ENCODE measurements around the gene MYLK2.

The MYLK2 gene

DNA sequence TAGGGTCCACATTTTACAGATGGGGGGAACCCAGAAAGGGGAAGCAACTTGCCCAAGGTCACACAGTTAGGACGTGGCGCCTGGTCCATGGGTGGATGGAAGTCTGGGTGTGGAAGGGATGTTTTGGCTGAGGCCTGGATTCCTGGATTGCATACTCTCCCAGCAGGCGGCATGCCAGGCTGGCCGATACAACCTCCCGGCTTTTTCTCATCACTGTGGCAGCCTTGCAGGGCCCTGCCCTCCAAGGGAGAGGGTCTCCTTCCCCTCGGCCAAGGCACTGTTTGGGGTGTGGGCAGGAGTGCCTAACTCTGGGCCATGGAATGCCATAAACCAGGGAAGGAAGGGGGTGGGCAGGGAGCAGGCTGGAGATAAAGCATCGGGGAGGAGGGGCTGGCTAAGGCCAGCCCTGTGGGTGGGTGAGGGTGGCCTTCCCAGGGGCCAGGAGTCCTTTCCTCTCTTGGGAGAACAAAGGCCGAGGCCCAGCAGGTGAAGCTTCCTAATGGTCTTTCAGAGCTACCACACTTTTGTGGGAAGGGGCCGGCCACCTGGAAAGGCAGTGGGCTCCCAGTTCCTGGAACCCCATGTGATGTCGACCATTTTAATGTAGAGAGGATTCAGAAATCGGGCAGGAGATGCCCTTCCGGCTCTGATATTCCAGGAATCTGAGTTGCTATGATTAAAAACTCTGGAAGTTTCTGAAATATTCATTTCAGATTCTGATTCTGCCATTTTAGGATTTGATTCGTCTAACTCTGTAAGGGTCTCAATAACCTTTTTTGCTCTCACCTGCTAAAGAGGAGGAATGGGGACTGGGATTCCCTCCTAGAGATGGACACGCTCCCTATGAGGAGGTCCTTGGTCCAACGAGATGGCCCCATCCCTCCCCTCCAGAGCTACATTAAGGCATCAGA is 22.0 kb downstream of the MYLK2 start:
- Histone ChIP-seq H3K27me3 (ENCODE audit: control insufficient read depth in 5 of 5, insufficient read depth in 4 of 5, low read length in 5 of 5) (peaks cover 0 to 3% (median 0%) of the 10 kb centered on the region in 5 donors), H3K36me3 (ENCODE audit: control insufficient read depth in 5 of 5, insufficient read depth in 5 of 5, low read length in 5 of 5) (no peaks in the 10 kb centered on the region), H3K9me3 (ENCODE audit: control insufficient read depth in 5 of 5, low read length in 5 of 5) (no peaks in the 10 kb centered on the region), H3K9ac (ENCODE audit: low read length in 5 of 5) (no peak overlapping the region), H3K27ac (ENCODE audit: low read depth, low read length) (no peak overlapping the region), H3K4me3 (ENCODE audit: low read depth in 1 of 5, low read length in 5 of 5) (no peak overlapping the region), H3K4me1 (ENCODE audit: control insufficient read depth in 5 of 5, insufficient read depth in 5 of 5, low read length in 5 of 5) (peaks cover 15 to 52% (median 46%) of the 10 kb centered on the region in 5 donors)

DNA sequence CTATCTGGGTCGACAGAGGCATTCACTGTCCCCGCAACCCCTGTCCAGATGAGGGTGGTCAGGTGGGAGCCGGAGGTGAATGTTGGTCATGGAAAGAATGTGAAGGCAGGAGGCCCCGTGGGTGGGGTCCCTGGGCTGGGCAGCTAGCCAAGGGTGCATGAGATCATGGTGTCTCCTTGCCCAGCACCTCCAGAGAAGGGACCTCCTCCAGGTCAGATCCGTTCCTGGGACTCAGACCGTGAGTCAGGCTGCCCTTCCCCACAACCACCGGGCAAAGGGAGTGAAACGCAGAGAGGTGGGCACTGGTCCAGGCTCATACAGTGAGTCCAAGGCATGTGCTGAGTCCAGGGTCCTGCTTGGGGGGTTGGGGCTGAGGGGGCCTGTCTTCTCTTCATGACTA is 22.8 kb downstream of the MYLK2 start:
- Histone ChIP-seq H3K27ac (ENCODE audit: low read depth, low read length) (peak overlapping the region; percentile 30), H3K27me3 (ENCODE audit: control insufficient read depth in 5 of 5, insufficient read depth in 4 of 5, low read length in 5 of 5) (peaks cover 0 to 3% (median 0%) of the 10 kb centered on the region in 5 donors), H3K9me3 (ENCODE audit: control insufficient read depth in 5 of 5, low read length in 5 of 5) (no peaks in the 10 kb centered on the region), H3K9ac (ENCODE audit: low read length in 5 of 5) (no peak overlapping the region), H3K4me3 (ENCODE audit: low read depth in 1 of 5, low read length in 5 of 5) (no peak overlapping the region), H3K36me3 (ENCODE audit: control insufficient read depth in 5 of 5, insufficient read depth in 5 of 5, low read length in 5 of 5) (no peaks in the 10 kb centered on the region), H3K4me1 (ENCODE audit: control insufficient read depth in 5 of 5, insufficient read depth in 5 of 5, low read length in 5 of 5) (peaks cover 12 to 44% (median 38%) of the 10 kb centered on the region in 5 donors)

DNA sequence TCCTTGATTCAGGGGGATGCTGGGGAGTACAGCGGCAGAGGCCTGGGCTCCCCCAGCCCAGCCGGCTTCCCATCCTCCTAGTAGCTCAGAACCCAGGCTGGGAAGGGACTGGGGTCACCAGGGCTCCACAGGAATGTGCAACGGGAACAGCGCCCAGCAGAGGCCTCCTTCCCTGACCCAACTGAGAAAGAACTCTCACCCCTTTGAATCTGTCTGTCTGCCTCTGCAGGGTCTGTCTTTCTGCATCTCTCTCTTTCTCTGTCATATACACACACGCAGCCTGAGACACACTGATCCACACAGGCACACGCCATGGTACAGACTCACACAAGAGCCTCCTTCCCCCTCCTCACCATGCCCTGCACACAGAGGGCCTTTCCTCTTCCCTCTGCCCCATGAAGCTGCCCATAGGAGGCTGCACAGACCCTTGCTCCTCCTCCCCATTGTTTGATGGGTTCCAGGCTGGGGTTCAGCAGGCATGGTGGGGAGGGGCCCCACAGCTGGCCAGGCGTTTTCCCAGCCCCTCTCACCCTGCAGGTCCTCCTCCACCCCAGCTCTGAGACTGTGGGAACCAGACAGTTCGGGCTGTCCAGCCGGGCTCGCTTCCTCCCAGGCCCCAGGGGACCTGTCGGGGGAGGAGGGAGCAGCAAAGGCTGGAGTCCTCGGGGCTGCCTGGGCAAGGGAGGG is 23.5 kb downstream of the MYLK2 start:
- H3K27ac ChIP-seq (ENCODE audit: low read depth, low read length): peak overlapping the region; percentile 30
- no peaks in the 10 kb centered on the region for H3K9me3 ChIP-seq (ENCODE audit: control insufficient read depth in 5 of 5, low read length in 5 of 5)
- no peaks in the 10 kb centered on the region for H3K36me3 ChIP-seq (ENCODE audit: control insufficient read depth in 5 of 5, insufficient read depth in 5 of 5, low read length in 5 of 5)
- no peaks in the 10 kb centered on the region for H3K27me3 ChIP-seq (ENCODE audit: control insufficient read depth in 5 of 5, insufficient read depth in 4 of 5, low read length in 5 of 5)
- H3K4me3 ChIP-seq (ENCODE audit: low read depth in 1 of 5, low read length in 5 of 5): peak overlapping the region in 4 of 5 donors; percentile 11 to 54 (median 42)
- H3K9ac ChIP-seq (ENCODE audit: low read length in 5 of 5): peak overlapping the region in 1 of 5 donors; percentile 59
- H3K4me1 ChIP-seq (ENCODE audit: control insufficient read depth in 5 of 5, insufficient read depth in 5 of 5, low read length in 5 of 5): peaks cover 10 to 37% (median 31%) of the 10 kb centered on the region in 5 donors

DNA sequence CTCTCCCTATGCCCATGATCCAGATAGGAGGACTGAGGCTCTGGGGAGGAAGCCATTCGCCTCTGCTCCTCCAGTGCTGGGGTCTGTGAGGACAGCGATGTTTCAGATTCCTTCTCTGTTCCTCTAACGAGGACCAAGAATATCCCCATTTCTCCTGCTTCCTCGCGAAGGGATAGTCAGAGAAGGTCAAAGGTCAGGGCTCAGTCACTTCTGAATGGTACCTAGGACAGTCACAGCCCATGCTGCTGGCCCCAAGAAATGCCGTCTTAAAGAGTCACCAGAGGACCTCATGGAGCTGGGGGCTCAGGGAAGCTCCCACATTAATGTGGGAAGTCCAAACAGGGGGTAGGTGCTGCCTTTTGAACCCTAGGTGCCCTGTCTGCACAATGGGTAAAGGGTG is 24.1 kb downstream of the MYLK2 start:
- Histone ChIP-seq H3K27ac (ENCODE audit: low read depth, low read length) (peak overlapping the region; percentile 30), H3K36me3 (ENCODE audit: control insufficient read depth in 5 of 5, insufficient read depth in 5 of 5, low read length in 5 of 5) (no peaks in the 10 kb centered on the region), H3K9me3 (ENCODE audit: control insufficient read depth in 5 of 5, low read length in 5 of 5) (no peaks in the 10 kb centered on the region), H3K4me3 (ENCODE audit: low read depth in 1 of 5, low read length in 5 of 5) (peak overlapping the region in 4 of 5 donors; percentile 19 to 54 (median 42)), H3K27me3 (ENCODE audit: control insufficient read depth in 5 of 5, insufficient read depth in 4 of 5, low read length in 5 of 5) (no peaks in the 10 kb centered on the region), H3K4me1 (ENCODE audit: control insufficient read depth in 5 of 5, insufficient read depth in 5 of 5, low read length in 5 of 5) (peaks cover 10 to 33% (median 28%) of the 10 kb centered on the region in 5 donors), H3K9ac (ENCODE audit: low read length in 5 of 5) (no peak overlapping the region)

DNA sequence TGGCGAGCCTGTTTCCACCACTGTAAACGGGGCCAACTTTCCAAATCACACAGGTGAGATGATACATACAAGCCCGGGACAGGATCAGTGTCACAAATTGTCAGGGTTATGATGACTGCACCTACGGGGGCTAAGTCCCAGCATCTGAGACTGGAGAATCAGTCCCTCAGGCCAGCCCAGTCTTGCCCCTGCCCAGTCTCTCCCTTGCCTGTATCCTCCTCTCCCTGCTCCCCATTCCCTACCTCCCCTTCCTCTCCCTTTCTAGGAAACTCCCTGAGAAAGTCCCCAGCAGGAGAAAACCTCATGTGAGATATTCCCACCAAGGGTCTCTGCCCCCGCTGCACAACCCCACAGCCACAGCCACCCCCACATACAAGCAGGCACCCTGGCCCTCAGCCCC is 24.7 kb downstream of the MYLK2 start:
- Histone ChIP-seq H3K27ac (ENCODE audit: low read depth, low read length) (no peak overlapping the region), H3K9ac (ENCODE audit: low read length in 5 of 5) (no peak overlapping the region), H3K4me1 (ENCODE audit: control insufficient read depth in 5 of 5, insufficient read depth in 5 of 5, low read length in 5 of 5) (peaks cover 10 to 31% (median 26%) of the 10 kb centered on the region in 5 donors), H3K4me3 (ENCODE audit: low read depth in 1 of 5, low read length in 5 of 5) (peak overlapping the region; percentile 13 to 54 (median 38)), H3K27me3 (ENCODE audit: control insufficient read depth in 5 of 5, insufficient read depth in 4 of 5, low read length in 5 of 5) (peaks cover 3 to 6% (median 4%) of the 10 kb centered on the region in 5 donors), H3K36me3 (ENCODE audit: control insufficient read depth in 5 of 5, insufficient read depth in 5 of 5, low read length in 5 of 5) (no peaks in the 10 kb centered on the region), H3K9me3 (ENCODE audit: control insufficient read depth in 5 of 5, low read length in 5 of 5) (no peaks in the 10 kb centered on the region)

DNA sequence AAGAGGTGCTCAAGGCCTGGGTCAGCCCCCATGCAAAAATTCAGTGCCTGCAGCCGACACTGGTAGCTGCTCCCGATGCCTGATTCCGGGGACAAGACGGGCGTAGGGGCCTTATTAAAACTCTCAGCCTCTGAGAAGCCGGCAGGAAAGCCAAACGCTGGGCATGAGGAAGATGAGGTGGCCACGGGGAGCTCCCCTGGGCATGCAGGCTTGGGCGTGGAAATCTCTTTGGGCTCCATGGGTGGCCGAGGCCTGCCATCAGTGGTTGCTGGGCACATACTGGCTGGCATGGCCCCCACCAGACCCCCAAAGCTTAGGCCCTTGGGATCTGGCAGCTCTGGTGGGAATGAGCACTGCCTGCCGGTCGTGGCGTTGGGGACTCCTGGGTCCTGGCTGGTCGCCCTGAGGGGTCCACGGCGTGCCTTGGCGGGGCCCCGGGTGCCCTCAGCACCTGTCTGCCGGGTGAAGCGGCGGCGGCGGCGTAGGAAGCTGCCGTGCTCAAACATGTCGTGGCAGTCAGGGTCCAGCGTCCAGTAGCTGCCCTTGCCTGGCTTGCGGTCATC is 25.7 kb downstream of the MYLK2 start:
- no peak overlapping the region for H3K27ac ChIP-seq (ENCODE audit: low read depth, low read length)
- H3K4me3 ChIP-seq (ENCODE audit: low read depth in 1 of 5, low read length in 5 of 5): peak overlapping the region in 3 of 5 donors; percentile 44 to 54 (median 51)
- H3K4me1 ChIP-seq (ENCODE audit: control insufficient read depth in 5 of 5, insufficient read depth in 5 of 5, low read length in 5 of 5): peaks cover 10 to 31% (median 26%) of the 10 kb centered on the region in 5 donors

DNA sequence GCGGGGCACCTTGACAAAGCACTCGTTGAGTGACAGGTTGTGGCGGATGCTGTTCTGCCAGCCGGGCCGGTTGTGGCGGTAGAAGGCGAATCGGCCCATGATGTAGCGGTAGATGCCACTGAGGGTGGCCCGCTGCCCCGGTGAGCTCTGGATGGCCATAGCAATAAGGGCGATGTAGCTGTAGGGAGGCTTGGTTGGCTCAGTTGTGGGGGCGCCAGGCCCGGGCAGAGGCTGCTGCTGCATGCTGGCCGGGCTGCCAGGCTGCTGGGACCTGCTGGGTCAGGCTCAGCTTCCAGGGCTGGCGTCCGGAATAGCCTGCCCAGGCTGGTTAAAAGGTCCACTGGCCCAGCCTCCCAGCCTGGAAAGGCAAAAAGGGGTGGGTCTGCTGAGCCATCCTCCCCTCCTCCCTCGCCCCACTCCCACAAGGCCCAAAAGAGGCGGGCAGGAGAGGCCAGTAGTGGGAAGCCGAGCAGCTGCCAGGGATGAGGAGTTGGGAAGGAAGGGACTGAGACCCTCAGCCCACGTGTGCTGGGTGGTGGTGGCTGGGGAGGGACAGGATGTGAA is 26.2 kb downstream of the MYLK2 start, which contains the start of gene FOXS1:
TSS of gene FOXS1 (minus strand) at position 305 of the 564 bp plus-strand sequence. CDS start at position 243, 62 bp downstream.
- no peak within 1 kb of the TSS for H3K9ac ChIP-seq (ENCODE audit: low read length in 5 of 5)

More for the DNA sequence above, 25.7 kb downstream of the MYLK2 start:
- H3K9me3 ChIP-seq (ENCODE audit: control insufficient read depth in 5 of 5, low read length in 5 of 5): no peaks in the 10 kb centered on the region
- H3K36me3 ChIP-seq (ENCODE audit: control insufficient read depth in 5 of 5, insufficient read depth in 5 of 5, low read length in 5 of 5): no peaks in the 10 kb centered on the region
- H3K9ac ChIP-seq (ENCODE audit: low read length in 5 of 5): no peak overlapping the region
- peaks cover 9 to 15% (median 13%) of the 10 kb centered on the region in 5 donors for H3K27me3 ChIP-seq (ENCODE audit: control insufficient read depth in 5 of 5, insufficient read depth in 4 of 5, low read length in 5 of 5)

DNA sequence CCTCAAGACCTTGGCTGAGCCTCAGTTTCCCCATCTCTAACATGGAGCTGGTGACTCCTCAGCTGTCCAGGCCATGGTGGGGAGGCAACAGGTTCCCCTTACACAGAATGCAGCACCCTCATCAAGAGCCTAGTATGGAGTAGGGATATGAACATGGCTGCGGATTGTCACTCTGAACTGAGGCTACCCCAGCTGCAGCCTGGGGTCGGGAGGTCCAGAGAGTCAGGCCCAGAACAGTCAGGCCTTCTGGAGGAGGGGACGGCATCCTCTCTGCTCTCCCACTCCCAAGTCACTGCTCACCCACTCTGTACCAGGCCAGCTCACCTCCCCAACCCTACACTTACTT is 27.6 kb downstream of the MYLK2 start:
- peaks cover 16 to 33% (median 27%) of the 10 kb centered on the region in 5 donors for H3K27me3 ChIP-seq (ENCODE audit: control insufficient read depth in 5 of 5, insufficient read depth in 4 of 5, low read length in 5 of 5)
- H3K9ac ChIP-seq (ENCODE audit: low read length in 5 of 5): no peak overlapping the region
- no peaks in the 10 kb centered on the region for H3K36me3 ChIP-seq (ENCODE audit: control insufficient read depth in 5 of 5, insufficient read depth in 5 of 5, low read length in 5 of 5)
- H3K9me3 ChIP-seq (ENCODE audit: control insufficient read depth in 5 of 5, low read length in 5 of 5): no peaks in the 10 kb centered on the region
- H3K4me1 ChIP-seq (ENCODE audit: control insufficient read depth in 5 of 5, insufficient read depth in 5 of 5, low read length in 5 of 5): peaks cover 10 to 26% (median 20%) of the 10 kb centered on the region in 5 donors
- no peak overlapping the region for H3K27ac ChIP-seq (ENCODE audit: low read depth, low read length)
- no peak overlapping the region for H3K4me3 ChIP-seq (ENCODE audit: low read depth in 1 of 5, low read length in 5 of 5)

More for the DNA sequence above, 26.2 kb downstream of the MYLK2 start, which contains the start of gene FOXS1:
- no peaks in the 10 kb centered on the region for H3K9me3 ChIP-seq (ENCODE audit: control insufficient read depth in 5 of 5, low read length in 5 of 5)
- peaks cover 10 to 31% (median 26%) of the 10 kb centered on the region in 5 donors for H3K4me1 ChIP-seq (ENCODE audit: control insufficient read depth in 5 of 5, insufficient read depth in 5 of 5, low read length in 5 of 5)
- H3K27me3 ChIP-seq (ENCODE audit: control insufficient read depth in 5 of 5, insufficient read depth in 4 of 5, low read length in 5 of 5): peaks cover 14 to 20% (median 16%) of the 10 kb centered on the region in 5 donors
- H3K4me3 ChIP-seq (ENCODE audit: low read depth in 1 of 5, low read length in 5 of 5): peak within 1 kb of the TSS in 3 of 5 donors; percentile 44 to 54 (median 51)
- no peaks in the 10 kb centered on the region for H3K36me3 ChIP-seq (ENCODE audit: control insufficient read depth in 5 of 5, insufficient read depth in 5 of 5, low read length in 5 of 5)
- H3K27ac ChIP-seq (ENCODE audit: low read depth, low read length): no peak within 1 kb of the TSS

DNA sequence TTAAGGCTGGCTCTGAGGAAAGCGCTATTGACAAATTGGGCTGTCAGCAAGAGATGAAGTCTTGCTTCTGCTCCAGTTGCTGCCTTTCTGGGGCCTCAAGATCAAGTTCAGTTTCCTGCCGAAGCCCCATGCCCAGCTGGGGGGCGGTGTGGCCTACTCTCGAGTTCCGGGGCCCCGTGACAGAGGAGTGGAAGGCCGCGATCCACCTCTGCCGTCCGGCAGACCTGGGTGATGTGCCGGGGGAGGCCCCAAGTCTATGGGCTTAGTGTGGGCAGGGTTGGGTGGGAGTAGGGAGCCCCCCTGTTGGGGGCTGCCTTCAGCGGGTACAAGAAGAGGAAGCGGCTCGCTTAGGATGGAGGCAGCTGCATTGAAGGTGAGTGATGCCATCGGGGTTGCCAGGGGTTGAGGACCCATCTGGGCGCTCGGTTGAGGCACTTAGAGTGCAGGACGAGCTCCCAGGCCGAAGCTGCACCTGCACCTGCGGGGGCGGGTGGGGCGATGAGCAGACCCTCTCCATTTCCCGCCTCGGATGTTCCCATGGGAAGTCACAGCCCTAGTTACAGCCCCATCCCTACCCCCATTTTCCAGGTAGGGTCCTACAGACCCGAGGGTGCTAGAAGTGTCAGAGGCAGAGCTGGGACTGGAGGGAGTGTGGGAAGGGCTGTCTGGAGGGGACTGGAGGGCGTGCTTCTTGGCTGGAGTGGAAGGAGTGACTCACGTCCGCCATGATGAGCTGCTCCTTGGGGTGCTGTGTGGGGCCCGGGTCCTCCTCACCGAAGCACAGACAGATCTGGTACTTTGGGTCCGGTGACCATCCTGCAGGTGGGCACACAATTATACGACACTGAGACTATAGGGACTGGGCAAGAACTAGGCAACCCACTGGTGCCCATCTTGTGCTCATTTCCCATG is 29.2 kb downstream of the MYLK2 start:
- Histone ChIP-seq H3K27ac (ENCODE audit: low read depth, low read length) (no peak overlapping the region), H3K4me1 (ENCODE audit: control insufficient read depth in 5 of 5, insufficient read depth in 5 of 5, low read length in 5 of 5) (peaks cover 0 to 10% (median 4%) of the 10 kb centered on the region in 5 donors), H3K4me3 (ENCODE audit: low read depth in 1 of 5, low read length in 5 of 5) (no peak overlapping the region), H3K9ac (ENCODE audit: low read length in 5 of 5) (no peak overlapping the region), H3K36me3 (ENCODE audit: control insufficient read depth in 5 of 5, insufficient read depth in 5 of 5, low read length in 5 of 5) (no peaks in the 10 kb centered on the region), H3K27me3 (ENCODE audit: control insufficient read depth in 5 of 5, insufficient read depth in 4 of 5, low read length in 5 of 5) (peaks cover 16 to 33% (median 27%) of the 10 kb centered on the region in 5 donors), H3K9me3 (ENCODE audit: control insufficient read depth in 5 of 5, low read length in 5 of 5) (no peaks in the 10 kb centered on the region)
